GM23248 (cell line): ENCODE results near the gene CCR8. TPM values are rescaled to one million over a fixed set of nuclear protein-coding genes. Genes with fewer than 3 reads are reported as not detected.

Source experiments
- DNase-seq: peaks from one replicate; pipeline ENCODE4 v3.0.0-alpha.2; 2015
- H2AFZ ChIP-seq: fragments of 200-600 bp; sonication (generic); 2 replicates; pipeline ENCODE4 v1.6.1; 2016; ENCODE audit warnings: antibody characterized with exemption
- H3F3A ChIP-seq: fragments of 200-600 bp; sonication (generic); 2 replicates; pipeline ENCODE4 v1.6.1; 2016; ENCODE audit warnings: mild to moderate bottlenecking, antibody characterized with exemption, mixed run types; ENCODE audit not compliant: insufficient read depth
- H3K27ac ChIP-seq: fragments of 200-600 bp; sonication (generic); 2 replicates; pipeline ENCODE4 v1.5.1; 2016; ENCODE audit warnings: mild to moderate bottlenecking
- H3K27me3 ChIP-seq: fragments of 200-600 bp; sonication (generic); replicated peaks from 2 replicates; pipeline ENCODE4 v1.6.1; 2016; ENCODE audit warnings: mild to moderate bottlenecking; ENCODE audit not compliant: insufficient read depth
- H3K36me3 ChIP-seq: fragments of 200-600 bp; sonication (generic); 2 replicates; pipeline ENCODE4 v1.6.1; 2016; ENCODE audit warnings: low read depth, mild to moderate bottlenecking
- H3K4me1 ChIP-seq: fragments of 200-600 bp; sonication (generic); 2 replicates; pipeline ENCODE4 v1.6.1; 2016; ENCODE audit warnings: mild to moderate bottlenecking; ENCODE audit not compliant: insufficient read depth
- H3K4me2 ChIP-seq: fragments of 200-600 bp; sonication (generic); one replicate; pipeline ENCODE4 v1.6.1; 2016; ENCODE audit warnings: mild to moderate bottlenecking; ENCODE audit not compliant: unreplicated experiment
- H3K4me3 ChIP-seq: fragments of 200-600 bp; sonication (generic); 2 replicates; pipeline ENCODE4 v1.5.1; 2016; ENCODE audit warnings: mild to moderate bottlenecking
- H3K79me2 ChIP-seq: fragments of 200-600 bp; sonication (generic); 2 replicates; pipeline ENCODE4 v1.6.1; 2016; ENCODE audit warnings: mild to moderate bottlenecking; ENCODE audit not compliant: insufficient read depth
- H3K9ac ChIP-seq: fragments of 200-600 bp; sonication (generic); 2 replicates; pipeline ENCODE4 v1.6.1; 2016; ENCODE audit warnings: mild to moderate bottlenecking
- H3K9me2 ChIP-seq: fragments of 200-600 bp; sonication (generic); 2 replicates; pipeline ENCODE4 v1.6.1; 2016; ENCODE audit warnings: mixed run types, mild to moderate bottlenecking, moderate library complexity; ENCODE audit not compliant: insufficient read depth
- H3K9me3 ChIP-seq: fragments of 200-600 bp; sonication (generic); one replicate; pipeline ENCODE4 v1.6.1; 2017; ENCODE audit warnings: low read depth
- H4K20me1 ChIP-seq: fragments of 200-600 bp; sonication (generic); 2 replicates; pipeline ENCODE4 v1.6.0; 2016; ENCODE audit not compliant: insufficient read depth
- EZH2 ChIP-seq: fragments of 200-600 bp; sonication (generic); IDR thresholded peaks from 2 replicates; pipeline ENCODE4 v1.6.1; 2018; ENCODE audit warnings: antibody characterized with exemption, mild to moderate bottlenecking; ENCODE audit not compliant: insufficient read depth, poor library complexity, severe bottlenecking
- EZH2phosphoT487 ChIP-seq: fragments of 200-600 bp; sonication (generic); IDR thresholded peaks from 2 replicates; pipeline ENCODE4 v1.6.1; 2018; ENCODE audit warnings: antibody characterized with exemption, moderate library complexity, mild to moderate bottlenecking, low read depth; ENCODE audit not compliant: insufficient read depth
- WGBS, 2 experiments: methylation state at CpG; one replicate each; pipeline ENCODE4 v1.1.6; 2015 to 2017; ENCODE audit warnings: low lambda C conversion rate in 2 of 2, low coverage in 1 of 2; ENCODE audit errors: missing lambda C conversion rate in 2 of 2; 5-methylcytosine and 5-hydroxymethylcytosine counted together
- in situ Hi-C: fragments of 300-500 bp; cut with MboI; formaldehyde crosslinking; loops from 2 replicates; pipeline ENCODE4 v1.15.0; 2020
- polyA plus RNA-seq: library from polyadenylated mRNA; unstranded; fragments of >200 nt; fragmentation: Nextera tagmentation; extraction: Ambion mirVana; gene quantifications from 2 replicates; pipeline ENCODE4 v1.2.1, GENCODE V29; 2016
- total RNA-seq: library from RNA; depleted of rRNA; stranded (reverse); fragments of >200 nt; shearing (Covaris generic); gene quantifications from 2 replicates; pipeline ENCODE4 v1.2.3, GENCODE V29; 2014

Gene CCR8
- total and polyA plus RNA-seq, 2 experiments from 2014 or later, result not detected

DNA sequence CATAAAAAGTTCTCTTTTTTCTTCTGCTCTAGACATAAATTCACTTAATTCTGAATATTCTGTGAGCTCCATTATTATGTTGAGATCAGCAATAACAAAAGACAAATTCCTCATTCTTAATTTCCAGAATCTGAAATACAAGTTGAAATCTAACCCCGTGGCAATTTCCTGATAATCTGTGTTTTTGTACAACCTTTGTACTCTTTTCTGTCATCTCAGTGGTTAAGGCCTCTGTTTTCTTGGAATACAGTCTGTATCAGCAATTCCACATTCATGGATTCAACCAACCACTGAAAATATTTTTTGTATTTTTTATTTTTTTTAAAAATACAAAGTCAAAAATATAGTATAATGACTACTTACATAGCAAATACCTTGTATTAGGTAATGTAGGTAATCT lies 8.7 kb downstream of the CCR8 start:
- Histone ChIP-seq H3K9me2 (no peaks in the 10 kb centered on the region), H4K20me1 (no peaks in the 10 kb centered on the region), H2AFZ (no peak overlapping the region), H3K9ac (no peak overlapping the region), H3K27me3 (no peaks in the 10 kb centered on the region), H3K79me2 (no peaks in the 10 kb centered on the region), H3K4me1 (no peaks in the 10 kb centered on the region), H3K4me3 (no peak overlapping the region), H3F3A (no peaks in the 10 kb centered on the region), H3K4me2 (no peak overlapping the region), H3K9me3 (no peaks in the 10 kb centered on the region), H3K27ac (no peak overlapping the region), H3K36me3 (no peaks in the 10 kb centered on the region)
- no peak for TF ChIP-seq EZH2
- no peak for TF ChIP-seq EZH2phosphoT487
- 24 to 25% methylated on average over 1 of the region's 1 CpG for WGBS, 2 experiments
- in situ Hi-C loops, result no loop called here
- DNase-seq, result no peak

DNA sequence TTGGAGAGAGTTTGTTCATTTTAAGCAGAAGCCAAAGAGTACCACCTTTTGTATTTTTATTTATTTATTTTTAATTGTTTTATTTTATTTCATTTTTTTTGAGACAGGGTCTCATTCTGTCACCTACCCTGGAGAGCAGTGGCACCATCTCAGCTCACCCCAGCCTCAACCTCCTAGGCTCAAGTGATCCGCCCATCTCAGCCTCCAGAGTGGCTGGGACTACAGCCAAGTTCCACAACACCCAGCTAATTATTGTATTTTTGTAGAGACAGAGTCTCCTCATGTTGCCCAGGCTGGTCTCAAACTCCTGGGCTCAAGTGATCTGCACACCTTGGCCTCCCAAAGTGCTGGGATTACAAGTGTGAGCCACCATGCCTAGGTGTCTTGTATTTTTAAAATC lies 9.6 kb downstream of the CCR8 start:
- H3K27ac ChIP-seq, result no peak overlapping the region
- H3K4me2 ChIP-seq, result no peak overlapping the region
- H3K9me2 ChIP-seq, result no peaks in the 10 kb centered on the region
- in situ Hi-C loops, result no loop called here
- no peak overlapping the region for H3K9ac ChIP-seq
- H3K27me3 ChIP-seq, result no peaks in the 10 kb centered on the region
- DNase-seq, result no peak
- no peak overlapping the region for H2AFZ ChIP-seq
- TF ChIP-seq EZH2phosphoT487, result no peak
- no peak for TF ChIP-seq EZH2
- H3K79me2 ChIP-seq, result no peaks in the 10 kb centered on the region
- H3K4me3 ChIP-seq, result no peak overlapping the region
- H3K4me1 ChIP-seq, result no peaks in the 10 kb centered on the region
- no peaks in the 10 kb centered on the region for H3K36me3 ChIP-seq
- no peaks in the 10 kb centered on the region for H3K9me3 ChIP-seq
- WGBS, 2 experiments, result 31 to 50% methylated on average over 1 of the region's 1 CpG
- H4K20me1 ChIP-seq, result no peaks in the 10 kb centered on the region
- no peaks in the 10 kb centered on the region for H3F3A ChIP-seq

DNA sequence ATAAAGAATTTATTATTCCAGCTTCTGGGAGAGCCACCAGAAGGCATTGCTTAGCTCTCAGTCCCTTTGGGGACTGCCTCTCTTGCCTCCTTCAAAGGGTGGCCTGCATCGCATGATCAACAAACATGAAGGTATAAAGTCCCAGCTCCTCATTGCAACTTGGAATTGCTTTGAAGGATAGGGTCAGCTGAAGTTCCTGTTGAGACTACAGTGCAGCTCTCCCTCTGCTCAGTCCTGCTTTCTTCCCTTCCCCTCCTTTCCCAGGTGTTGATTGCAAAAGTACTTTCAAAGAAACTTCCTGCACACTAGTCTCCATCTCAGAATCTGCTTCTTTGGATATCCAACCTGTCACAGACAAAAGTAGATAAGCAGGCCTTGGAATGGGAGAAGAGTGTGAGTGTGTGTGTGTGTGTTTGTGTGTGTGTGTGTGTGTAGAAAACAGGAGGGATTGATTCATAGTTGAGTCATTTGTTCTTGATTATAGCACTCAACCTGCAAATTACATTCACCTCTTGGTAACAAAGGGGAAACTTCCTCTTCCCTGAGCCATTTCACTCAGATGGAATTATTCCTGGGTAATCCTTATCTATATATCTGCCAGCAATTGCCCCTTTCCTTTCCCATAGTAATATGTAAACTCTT lies 13.7 kb downstream of the CCR8 start:
- DNase-seq, result no peak
- Histone ChIP-seq H3K4me2 (no peak overlapping the region), H3K9me2 (no peaks in the 10 kb centered on the region), H3K4me3 (no peak overlapping the region), H3K79me2 (no peaks in the 10 kb centered on the region), H3K27me3 (no peaks in the 10 kb centered on the region), H3F3A (no peaks in the 10 kb centered on the region), H3K4me1 (no peaks in the 10 kb centered on the region), H3K9me3 (no peaks in the 10 kb centered on the region), H3K27ac (no peak overlapping the region), H4K20me1 (no peaks in the 10 kb centered on the region), H3K36me3 (no peaks in the 10 kb centered on the region), H2AFZ (no peak overlapping the region), H3K9ac (no peak overlapping the region)
- WGBS, 2 experiments, result 53 to 55% methylated on average over 1 of the region's 1 CpG
- in situ Hi-C loops, result no loop called here
- TF ChIP-seq EZH2 (no peak), EZH2phosphoT487 (no peak)

DNA sequence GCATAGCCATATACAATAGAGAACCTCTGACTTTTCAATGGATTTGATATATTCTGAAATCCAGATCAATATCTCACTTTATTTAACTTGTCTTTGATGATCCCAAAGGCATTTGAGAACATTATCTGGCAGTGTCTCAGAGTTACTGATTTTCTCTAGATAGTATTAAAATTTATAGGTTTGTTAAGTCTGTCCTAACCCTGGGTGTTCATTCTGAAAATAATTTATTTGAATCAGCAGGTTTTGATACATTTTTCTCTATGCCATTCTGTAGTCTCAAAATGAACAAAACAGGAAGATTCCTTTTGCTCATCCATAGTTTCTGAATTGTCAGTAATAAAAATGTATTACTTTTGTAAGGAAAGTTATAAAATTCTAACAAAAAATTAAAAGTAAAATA lies 14.3 kb downstream of the CCR8 start:
- H3K4me2 ChIP-seq, result no peak overlapping the region
- in situ Hi-C loops, result no loop called here
- no peaks in the 10 kb centered on the region for H3K36me3 ChIP-seq
- no peaks in the 10 kb centered on the region for H3K9me2 ChIP-seq
- H3F3A ChIP-seq, result no peaks in the 10 kb centered on the region
- H4K20me1 ChIP-seq, result no peaks in the 10 kb centered on the region
- no peak overlapping the region for H3K9ac ChIP-seq
- H3K27me3 ChIP-seq, result no peaks in the 10 kb centered on the region
- no peak overlapping the region for H3K4me3 ChIP-seq
- H3K4me1 ChIP-seq, result no peaks in the 10 kb centered on the region
- no peak overlapping the region for H2AFZ ChIP-seq
- no peaks in the 10 kb centered on the region for H3K9me3 ChIP-seq
- no peak for DNase-seq
- TF ChIP-seq EZH2phosphoT487 (no peak), EZH2 (no peak)
- H3K79me2 ChIP-seq, result no peaks in the 10 kb centered on the region
- H3K27ac ChIP-seq, result no peak overlapping the region

DNA sequence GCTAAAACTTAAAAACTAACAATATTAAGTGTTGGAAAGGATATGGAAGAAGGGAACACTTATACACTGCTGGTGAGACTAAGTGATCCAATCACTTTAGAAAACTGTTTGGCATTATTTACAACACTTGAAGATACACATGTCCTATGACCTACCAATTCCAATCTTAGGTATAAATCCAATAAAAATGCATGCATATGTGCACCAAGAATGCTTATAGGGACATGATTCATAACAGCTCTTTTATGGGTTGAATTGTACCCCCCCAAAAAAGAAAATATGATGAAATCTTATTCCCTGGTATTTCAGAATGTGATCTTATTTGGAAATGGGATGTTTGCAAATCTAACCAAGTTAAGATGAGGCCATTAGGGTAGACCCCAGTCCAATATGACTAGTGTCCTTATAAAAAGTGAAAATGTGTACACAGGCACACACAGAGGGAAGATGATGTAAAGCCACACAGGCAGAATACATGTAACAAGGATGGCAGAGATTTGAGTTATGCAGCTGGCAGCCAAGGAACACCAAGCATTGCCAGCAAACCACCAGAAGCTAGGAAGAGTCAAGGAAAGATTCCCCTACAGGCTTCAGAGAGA lies 15.3 kb downstream of the CCR8 start:
- H3K4me1 ChIP-seq, result no peaks in the 10 kb centered on the region
- no peaks in the 10 kb centered on the region for H3F3A ChIP-seq
- no peak overlapping the region for H3K27ac ChIP-seq
- no peak overlapping the region for H2AFZ ChIP-seq
- no peaks in the 10 kb centered on the region for H3K36me3 ChIP-seq
- in situ Hi-C loops, result no loop called here
- no peak for TF ChIP-seq EZH2
- TF ChIP-seq EZH2phosphoT487, result no peak
- no peaks in the 10 kb centered on the region for H4K20me1 ChIP-seq
- no peak overlapping the region for H3K9ac ChIP-seq
- H3K9me2 ChIP-seq, result no peaks in the 10 kb centered on the region
- H3K27me3 ChIP-seq, result no peaks in the 10 kb centered on the region
- H3K79me2 ChIP-seq, result no peaks in the 10 kb centered on the region
- H3K9me3 ChIP-seq, result no peaks in the 10 kb centered on the region
- H3K4me2 ChIP-seq, result no peak overlapping the region
- DNase-seq, result no peak
- H3K4me3 ChIP-seq, result no peak overlapping the region
